ENCODE measurements around the gene NCEH1. TPM values are rescaled to one million over a fixed set of nuclear protein-coding genes. Genes with fewer than 3 reads are reported as not detected.

Gene NCEH1
- total RNA-seq, 1 experiment from 2014 or later = 73.0 TPM

GRCh38 chr3:172634948-172635347, 75.9 kb downstream of the NCEH1 start:
- BruUV-seq (replicated peaks) = no TSS peak
- no peak for ATAC-seq
- ChIA-PET POLR2A (no interaction called here), CTCF (no interaction called here)
- H3K9me3 ChIP-seq (ENCODE audit: control insufficient read depth, insufficient read depth, low read depth, low read length) = no peaks in the 10 kb centered on the region
- TF ChIP-seq CTCF (IDR thresholded peaks at IDR 0.05) = no peak
- no peak for TF ChIP-seq SIN3A (IDR thresholded peaks at IDR 0.05; ENCODE audit: borderline replicate concordance, insufficient read depth, low read depth, low read length)
- TF ChIP-seq POLR2AphosphoS5 (IDR thresholded peaks at IDR 0.05; ENCODE audit: low read depth, low read length) = no peak
- no peak for TF ChIP-seq REST (IDR thresholded peaks at IDR 0.05; ENCODE audit: insufficient read depth in 1 of 2, low read depth in 2 of 2, low read length in 1 of 2)
- TF ChIP-seq TCF7L2 (IDR thresholded peaks at IDR 0.05; ENCODE audit: low read depth, low read length) = no peak
- H3K4me1 ChIP-seq (ENCODE audit: control insufficient read depth, insufficient read depth, low read length) = no peaks in the 10 kb centered on the region
- no peak for DNase-seq (ENCODE audit: low read depth, low spot score)
- H3K27ac ChIP-seq (ENCODE audit: low read length) = no peak overlapping the region
- in situ Hi-C loops (cut with HindIII; ENCODE audit: low pct_unique_long_range_greater_than_20kb, low sequenced_read_pairs) = no loop called here
- peaks cover 9% of the 10 kb centered on the region for H3K36me3 ChIP-seq (ENCODE audit: control insufficient read depth, insufficient read depth, low read length)
- intact Hi-C loops (cut with micrococcal nuclease; ENCODE audit: unreplicated experiment) = no loop called here
- H3K4me3 ChIP-seq (ENCODE audit: low read depth in 2 of 2, low read length in 2 of 2) = no peak overlapping the region
- no peaks in the 10 kb centered on the region for H3K27me3 ChIP-seq (ENCODE audit: control insufficient read depth, insufficient read depth, low read length)

GRCh38 chr3:172630316-172630715, 80.6 kb downstream of the NCEH1 start:
- in situ Hi-C loops (cut with HindIII; ENCODE audit: low pct_unique_long_range_greater_than_20kb, low sequenced_read_pairs) (no loop called here), intact Hi-C loops (cut with micrococcal nuclease; ENCODE audit: unreplicated experiment) (no loop called here)
- CTCF ChIA-PET = no interaction called here
- H3K9me3 ChIP-seq (ENCODE audit: control insufficient read depth, insufficient read depth, low read depth, low read length) = no peaks in the 10 kb centered on the region
- H3K4me3 ChIP-seq (ENCODE audit: low read depth in 2 of 2, low read length in 2 of 2) = no peak overlapping the region
- no TSS peak for BruUV-seq (replicated peaks)
- ATAC-seq = no peak
- POLR2A ChIA-PET = no interaction called here
- no peak for DNase-seq (ENCODE audit: low read depth, low spot score)
- no peaks in the 10 kb centered on the region for H3K27me3 ChIP-seq (ENCODE audit: control insufficient read depth, insufficient read depth, low read length)
- TF ChIP-seq TCF7L2 (IDR thresholded peaks at IDR 0.05; ENCODE audit: low read depth, low read length) (no peak), REST (IDR thresholded peaks at IDR 0.05; ENCODE audit: insufficient read depth in 1 of 2, low read depth in 2 of 2, low read length in 1 of 2) (no peak), POLR2AphosphoS5 (IDR thresholded peaks at IDR 0.05; ENCODE audit: low read depth, low read length) (no peak), CTCF (IDR thresholded peaks at IDR 0.05) (no peak), SIN3A (IDR thresholded peaks at IDR 0.05; ENCODE audit: borderline replicate concordance, insufficient read depth, low read depth, low read length) (no peak)
- H3K4me1 ChIP-seq (ENCODE audit: control insufficient read depth, insufficient read depth, low read length) = no peaks in the 10 kb centered on the region
- peaks cover 9% of the 10 kb centered on the region for H3K36me3 ChIP-seq (ENCODE audit: control insufficient read depth, insufficient read depth, low read length)
- no peak overlapping the region for H3K27ac ChIP-seq (ENCODE audit: low read length)
